Right forelimb (tissue), 1 donor: ENCODE measurements around the gene PFKFB3.
"Not testable (repeated sequence)": the region's sequence is repeated elsewhere in the genome, so short reads cannot be mapped to it uniquely, and the experiment has no call there.

ENCODE experiments used
- DNase-seq: peaks from one replicate; pipeline ENCODE4 v3.0.0-alpha.2; 2018

The PFKFB3 gene

GRCh38 chr10:6179078-6179477, 23.7 kb upstream of the PFKFB3 start:
- DNase-seq = no peak

- DNase-seq = no peak
Measured at GRCh38 chr10:6180480-6181110, 22.1 kb upstream of the PFKFB3 start.

- no peak for DNase-seq
Measured at GRCh38 chr10:6181249-6181648, 21.5 kb upstream of the PFKFB3 start.

GRCh38 chr10:6182454-6183098, 20.2 kb upstream of the PFKFB3 start:
- no peak for DNase-seq

- no peak for DNase-seq
Measured at GRCh38 chr10:6185039-6185716, 17.6 kb upstream of the PFKFB3 start.

- no peak for DNase-seq
Measured at GRCh38 chr10:6186894-6187256, 15.9 kb upstream of the PFKFB3 start.

- no peak for DNase-seq
Measured at GRCh38 chr10:6187278-6187677, 15.5 kb upstream of the PFKFB3 start.

GRCh38 chr10:6190033-6190432, 12.7 kb upstream of the PFKFB3 start:
- DNase-seq = not testable (repeated sequence)

GRCh38 chr10:6191147-6191546, 11.6 kb upstream of the PFKFB3 start:
- DNase-seq = no peak

- DNase-seq = no peak
Measured at GRCh38 chr10:6191569-6191968, 11.2 kb upstream of the PFKFB3 start.

- DNase-seq = not testable (repeated sequence)
Measured at GRCh38 chr10:6193342-6193741, 9.4 kb upstream of the PFKFB3 start.

GRCh38 chr10:6194311-6194710, 8.4 kb upstream of the PFKFB3 start:
- DNase-seq = no peak

- no peak for DNase-seq
Measured at GRCh38 chr10:6195376-6195775, 7.4 kb upstream of the PFKFB3 start.

- DNase-seq = no peak
Measured at GRCh38 chr10:6195846-6196245, 6.9 kb upstream of the PFKFB3 start.

GRCh38 chr10:6196524-6196923, 6.2 kb upstream of the PFKFB3 start:
- not testable (repeated sequence) for DNase-seq

- DNase-seq = no peak
Measured at GRCh38 chr10:6197321-6197720, 5.4 kb upstream of the PFKFB3 start.

GRCh38 chr10:6198171-6198570, 4.6 kb upstream of the PFKFB3 start:
- DNase-seq = no peak

- no peak for DNase-seq
Measured at GRCh38 chr10:6199131-6199733, 3.5 kb upstream of the PFKFB3 start.

- no peak for DNase-seq
Measured at GRCh38 chr10:6200440-6200733, 2.3 kb upstream of the PFKFB3 start.

- DNase-seq = peak; percentile 78
Measured at GRCh38 chr10:6200734-6201515, 1.8 kb upstream of the PFKFB3 start.

GRCh38 chr10:6201516-6201975, 1.2 kb upstream of the PFKFB3 start:
- DNase-seq = peak; percentile 81

GRCh38 chr10:6202098-6202683, 541 bp upstream of the PFKFB3 start:
- peak; percentile 55 for DNase-seq
